Stomach (tissue), 19 donors: Measurements from ENCODE around the gene BLTP3A. TPM values are rescaled to one million over a fixed set of nuclear protein-coding genes. Genes with fewer than 3 reads are reported as not detected.
"Not testable (repeated sequence)": the region's sequence is repeated elsewhere in the genome, so short reads cannot be mapped to it uniquely, and the experiment has no call there.

Experiments used
- DNase-seq, 2 donors: peaks; one replicate each; pipeline versions ENCODE4 v3.0.0 to v3.0.0-alpha.2; 2013 to 2019
- H3K27ac ChIP-seq, 5 donors: fragments of 200-600 bp in 4 of 5; sonication (generic) in 4 of 5; one replicate each; pipeline ENCODE4 v1.5.1; 2013 to 2019; ENCODE audit warnings: mild to moderate bottlenecking in 1 of 5, moderate library complexity in 1 of 5
- H3K27me3 ChIP-seq, 3 donors: fragments of 200-600 bp; sonication (generic); one replicate each; pipeline ENCODE4 v1.5.1; 2017 to 2019; ENCODE audit warnings: mixed run types in 1 of 3
- H3K36me3 ChIP-seq, 4 donors: fragments of 200-600 bp; sonication (generic); 1 replicate in 3 of 4; 2 replicates in 1 of 4; pipeline ENCODE4 v1.5.1; 2016 to 2019
- H3K4me1 ChIP-seq, 4 donors: fragments of 200-600 bp; sonication (generic); one replicate each; pipeline ENCODE4 v1.5.1; 2016 to 2019
- H3K4me3 ChIP-seq, 4 donors: fragments of 200-600 bp; sonication (generic) in 3 of 4; one replicate each; pipeline ENCODE4 v1.5.1; 2016 to 2019; ENCODE audit warnings: mild to moderate bottlenecking in 1 of 4
- H3K9me3 ChIP-seq, 4 donors: fragments of 200-600 bp; sonication (generic); one replicate each; pipeline ENCODE4 v1.5.1; 2016 to 2019
- CTCF ChIP-seq, 7 experiments: fragments of 450-650 bp in 4 of 7; fragments of 200-600 bp in 3 of 7; sonication (generic) in 3 of 7; IDR thresholded peaks; one replicate each; pipeline ENCODE4 v1.5.1; 2016 to 2019; ENCODE audit warnings: antibody characterized with exemption in 7 of 7, control low read depth in 2 of 7, mild to moderate bottlenecking in 1 of 7
- EP300 ChIP-seq: sonication (generic); formaldehyde crosslinking; IDR thresholded peaks from one replicate; pipeline ENCODE4 v1.6.1; 2017; ENCODE audit warnings: antibody characterized with exemption
- POLR2A ChIP-seq, 4 donors: fragments of 450-650 bp; IDR thresholded peaks; one replicate each; pipeline ENCODE4 v1.6.1; 2016; ENCODE audit warnings: antibody characterized with exemption in 4 of 4, control low read depth in 2 of 4, mild to moderate bottlenecking in 1 of 4, moderate library complexity in 1 of 4
- POLR2AphosphoS5 ChIP-seq, 3 donors: sonication (generic); formaldehyde crosslinking; IDR thresholded peaks; one replicate each; pipeline ENCODE4 v1.6.1; 2016; ENCODE audit warnings: antibody characterized with exemption in 3 of 3
- WGBS, 5 donors: extraction: QIAGEN DNeasy Blood & Tissue Kit in 3 of 5; methylation state at CpG; one replicate each; pipeline versions ENCODE4 v1.1.5 to v1.1.7; 2013 to 2018; 5-methylcytosine and 5-hydroxymethylcytosine counted together
- intact Hi-C: fragments of 100-400 bp; cut with DNase I; formaldehyde crosslinking; loops from one replicate; pipeline ENCODE4 v1.15.1; 2023; ENCODE audit warnings: low total_unique reads
- long read RNA-seq, 10 donors: transcript quantifications; one replicate each; lab custom pipeline, GENCODE V29; 2026
- polyA plus RNA-seq, 3 donors: library from polyadenylated mRNA; stranded (reverse); fragments of 200-250 nt; gene quantifications; one replicate each; pipeline ENCODE4 v1.2.3, GENCODE V29; 2013
- total RNA-seq, 5 donors: library from RNA; depleted of rRNA; stranded (reverse); fragments of >200 nt; gene quantifications; one replicate each; pipeline versions ENCODE4 v1.1.0 to v1.2.3, GENCODE V29; 2014 to 2016
- donor health status: healthy with polysubstance abuse.
- donor health status: Bipolar disorder and iron deficiency.
- donor health status: healthy.

BLTP3A gene
- total RNA-seq (10 to 100 TPM in 4 of 5 donors, 1 to 10 TPM in 1; 5.5 to 17.5 (median 12.9) TPM), polyA plus RNA-seq (1 to 10 TPM; 2.0 to 2.6 (median 2.2) TPM)
- long read RNA-seq, donor 1 = 0 reads
- long read RNA-seq, donor 2 = 0 reads
- long read RNA-seq, donor 3 = 0 reads
- long read RNA-seq, donor 4 = 0 reads
- long read RNA-seq, donor 5, partial matches to known transcripts = 22 of 37 reads
- long read RNA-seq, donor 5, other reads (novel, unspliced or antisense) = 15 of 37 reads
- long read RNA-seq, donor 6 = 0 reads
- long read RNA-seq, donor 7 = 0 reads
- long read RNA-seq, donor 8 = 0 reads
- long read RNA-seq, donor 9, partial matches to known transcripts = 23 of 33 reads
- long read RNA-seq, donor 9, other reads (novel, unspliced or antisense) = 10 of 33 reads
- long read RNA-seq, donor 10 = 0 reads

- Histone ChIP-seq H3K27ac (peak within 1 kb of the TSS; percentile 71 to 98 (median 94)), H3K4me1 (peaks cover 27 to 40% (median 37%) of the 10 kb centered on the region in 4 donors), H3K36me3 (peaks cover 0 to 6% (median 0%) of the 10 kb centered on the region in 4 donors), H3K4me3 (peak within 1 kb of the TSS; percentile 84 to 95 (median 90)), H3K27me3 (no peaks in the 10 kb centered on the region), H3K9me3 (no peaks in the 10 kb centered on the region)
- no peak for TF ChIP-seq EP300
- TF ChIP-seq POLR2A (IDR thresholded peaks at IDR 0.05) = peak in 1 of 4 donors; percentile 26
- TF ChIP-seq POLR2AphosphoS5 (IDR thresholded peaks at IDR 0.05) = peak in 2 of 3 donors; percentile 43 to 59
- 0 to 1% (median 0%) methylated on average over 44 to 99 of the region's 99 CpGs for whole genome bisulfite sequencing, 5 donors
- intact Hi-C loops = no loop called here
- peak; percentile 65 to 95 for DNase-seq
Observed at GRCh38 chr6:34791701-34792604, at the start of gene BLTP3A. Gene BLTP3A, plus strand, starts transcription at chr6:34792083. Its CDS starts 168 bp downstream, at chr6:34792251.

GRCh38 chr6:34742094-34742493 is 49.8 kb upstream of the BLTP3A start:
- H3K9me3 ChIP-seq = no peaks in the 10 kb centered on the region
- H3K4me1 ChIP-seq = peaks cover 12 to 16% (median 14%) of the 10 kb centered on the region in 4 donors
- H3K36me3 ChIP-seq = no peaks in the 10 kb centered on the region
- no peaks in the 10 kb centered on the region for H3K27me3 ChIP-seq
- no peak overlapping the region for H3K27ac ChIP-seq
- H3K4me3 ChIP-seq = no peak overlapping the region
- intact Hi-C loops = no loop called here
- TF ChIP-seq POLR2AphosphoS5 (IDR thresholded peaks at IDR 0.05) = no peak
- no peak for TF ChIP-seq CTCF (IDR thresholded peaks at IDR 0.05)
- TF ChIP-seq EP300 = no peak
- no peak for TF ChIP-seq POLR2A (IDR thresholded peaks at IDR 0.05)
- DNase-seq = no peak
- 88 to 92% (median 89%) methylated on average over 4 of the region's 4 CpGs for WGBS, 5 donors

GRCh38 chr6:34743625-34744293 is 48.1 kb upstream of the BLTP3A start:
- no peaks in the 10 kb centered on the region for H3K9me3 ChIP-seq
- WGBS, 5 donors = 69 to 92% (median 86%) methylated on average over 7 of the region's 7 CpGs

GRCh38 chr6:34744294-34744647 is 47.6 kb upstream of the BLTP3A start:
- H3K27me3 ChIP-seq, H3K4me3 ChIP-seq, DNase-seq, intact Hi-C loops, H3K9me3 ChIP-seq, H3K36me3 ChIP-seq: not testable (repeated sequence)
- peak overlapping the region in 1 of 5 donors; percentile 82 for H3K27ac ChIP-seq
- 93 to 97% (median 94%) methylated on average over 10 of the region's 10 CpGs for WGBS, 5 donors
- H3K4me1 ChIP-seq = peaks cover 13 to 17% (median 15%) of the 10 kb centered on the region in 4 donors

More at GRCh38 chr6:34743625-34744293, 48.1 kb upstream of the BLTP3A start:
- Histone ChIP-seq H3K27ac (no peak overlapping the region), H3K27me3 (no peaks in the 10 kb centered on the region), H3K4me3 (no peak overlapping the region), H3K4me1 (peaks cover 13 to 17% (median 15%) of the 10 kb centered on the region in 4 donors), H3K36me3 (no peaks in the 10 kb centered on the region)
- TF ChIP-seq CTCF (IDR thresholded peaks at IDR 0.05) = no peak
- TF ChIP-seq POLR2A (IDR thresholded peaks at IDR 0.05) = no peak
- no peak for TF ChIP-seq EP300
- intact Hi-C loops = no loop called here
- no peak for DNase-seq
